ENCODE measurements around the gene KIF26B. TPM values are rescaled to one million over a fixed set of nuclear protein-coding genes. Genes with fewer than 3 reads are reported as not detected.

Gene KIF26B
- total RNA-seq, 3 donors from 2014 or later (not counting 1 experiment from before 2014, with no cell fraction given), result 0.16 to 0.96 (median 0.18) TPM

DNA sequence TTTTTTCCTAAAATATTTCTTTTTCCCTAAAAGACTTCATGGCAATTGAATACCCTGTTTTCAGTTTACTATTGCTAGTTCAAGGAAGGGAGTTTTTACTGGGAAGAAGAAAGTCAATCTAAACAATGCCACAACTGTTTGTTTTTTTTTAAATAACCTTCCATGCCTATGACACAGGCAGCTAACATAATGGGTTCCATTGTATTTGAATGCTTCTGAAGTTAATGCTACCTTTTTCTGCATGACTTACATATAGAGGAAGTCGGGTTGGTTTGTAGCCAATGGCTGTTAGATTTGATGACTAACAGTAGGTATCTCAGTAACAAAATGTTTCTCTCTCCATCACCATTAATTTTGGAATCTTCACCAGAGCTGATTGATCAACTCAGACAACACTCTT is 134.0 kb downstream of the KIF26B start:
- WGBS (ENCODE audit: insufficient coverage), result no CpG with 5 or more reads among the region's 1 CpG
- no peak for ATAC-seq
- intact Hi-C loops (cut with micrococcal nuclease), result no loop called here
- peaks cover 0 to 9% of the 10 kb centered on the region in 2 donors for H3K27me3 Mint-ChIP-seq (ENCODE audit: low read depth in 2 of 2)
- H3K4me1 ChIP-seq (ENCODE audit: control insufficient read depth, insufficient read depth, low read length), result no peaks in the 10 kb centered on the region
- H3K4me3 Mint-ChIP-seq, result no peak overlapping the region
- no peaks in the 10 kb centered on the region for H3K4me1 Mint-ChIP-seq
- DNase-seq, result no peak
- no peak overlapping the region for H3K27ac Mint-ChIP-seq
- no peaks in the 10 kb centered on the region for H3K27me3 ChIP-seq (ENCODE audit: control insufficient read depth, insufficient read depth, low read length)
- no peaks in the 10 kb centered on the region for H3K9me3 Mint-ChIP-seq
- no peak overlapping the region for H3K27ac ChIP-seq (ENCODE audit: low read length)
- TF ChIP-seq, protein P1, sequence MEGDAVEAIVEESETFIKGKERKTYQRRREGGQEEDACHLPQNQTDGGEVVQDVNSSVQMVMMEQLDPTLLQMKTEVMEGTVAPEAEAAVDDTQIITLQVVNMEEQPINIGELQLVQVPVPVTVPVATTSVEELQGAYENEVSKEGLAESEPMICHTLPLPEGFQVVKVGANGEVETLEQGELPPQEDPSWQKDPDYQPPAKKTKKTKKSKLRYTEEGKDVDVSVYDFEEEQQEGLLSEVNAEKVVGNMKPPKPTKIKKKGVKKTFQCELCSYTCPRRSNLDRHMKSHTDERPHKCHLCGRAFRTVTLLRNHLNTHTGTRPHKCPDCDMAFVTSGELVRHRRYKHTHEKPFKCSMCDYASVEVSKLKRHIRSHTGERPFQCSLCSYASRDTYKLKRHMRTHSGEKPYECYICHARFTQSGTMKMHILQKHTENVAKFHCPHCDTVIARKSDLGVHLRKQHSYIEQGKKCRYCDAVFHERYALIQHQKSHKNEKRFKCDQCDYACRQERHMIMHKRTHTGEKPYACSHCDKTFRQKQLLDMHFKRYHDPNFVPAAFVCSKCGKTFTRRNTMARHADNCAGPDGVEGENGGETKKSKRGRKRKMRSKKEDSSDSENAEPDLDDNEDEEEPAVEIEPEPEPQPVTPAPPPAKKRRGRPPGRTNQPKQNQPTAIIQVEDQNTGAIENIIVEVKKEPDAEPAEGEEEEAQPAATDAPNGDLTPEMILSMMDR (IDR thresholded peaks at IDR 0.05), result no peak
- H3K9me3 ChIP-seq (ENCODE audit: control insufficient read depth, insufficient read depth, low read length), result no peaks in the 10 kb centered on the region
- H3K36me3 Mint-ChIP-seq, result no peaks in the 10 kb centered on the region
- no peak overlapping the region for H3K4me3 ChIP-seq (ENCODE audit: low read length)
- no peaks in the 10 kb centered on the region for H3K36me3 ChIP-seq (ENCODE audit: control insufficient read depth, insufficient read depth, low read length)

DNA sequence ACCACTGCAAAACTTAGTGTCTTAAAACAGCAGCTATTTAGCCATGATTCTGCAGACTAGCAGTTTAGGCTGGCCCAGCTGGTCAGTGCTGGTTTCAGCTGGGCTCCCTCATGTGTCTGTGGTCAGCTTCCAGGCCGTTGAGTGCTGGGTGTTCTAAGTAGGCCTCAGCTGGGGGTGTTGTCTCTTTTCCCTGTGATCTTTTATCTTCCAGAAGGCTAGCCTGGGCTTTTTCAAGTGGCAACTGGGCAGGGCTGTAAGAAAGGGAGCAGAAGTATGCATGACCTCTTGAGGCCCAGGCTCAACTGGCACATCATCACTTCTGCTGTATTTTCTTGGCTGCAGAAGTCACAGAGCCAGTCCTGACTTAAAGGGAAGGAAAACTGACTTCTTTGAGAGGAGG is 136.1 kb downstream of the KIF26B start:
- H3K36me3 Mint-ChIP-seq, result no peaks in the 10 kb centered on the region
- no peaks in the 10 kb centered on the region for H3K4me1 Mint-ChIP-seq
- DNase-seq, result no peak
- Histone ChIP-seq H3K4me3 (ENCODE audit: low read length) (no peak overlapping the region), H3K27ac (ENCODE audit: low read length) (no peak overlapping the region), H3K4me1 (ENCODE audit: control insufficient read depth, insufficient read depth, low read length) (no peaks in the 10 kb centered on the region), H3K9me3 (ENCODE audit: control insufficient read depth, insufficient read depth, low read length) (no peaks in the 10 kb centered on the region), H3K36me3 (ENCODE audit: control insufficient read depth, insufficient read depth, low read length) (no peaks in the 10 kb centered on the region), H3K27me3 (ENCODE audit: control insufficient read depth, insufficient read depth, low read length) (no peaks in the 10 kb centered on the region)
- intact Hi-C loops (cut with micrococcal nuclease), result no loop called here
- 50% methylated on average over 1 of the region's 1 CpG for WGBS (ENCODE audit: insufficient coverage)
- no peak overlapping the region for H3K27ac Mint-ChIP-seq
- TF ChIP-seq, protein P1 (IDR thresholded peaks at IDR 0.05), result no peak
- no peaks in the 10 kb centered on the region for H3K9me3 Mint-ChIP-seq
- H3K4me3 Mint-ChIP-seq, result no peak overlapping the region
- H3K27me3 Mint-ChIP-seq (ENCODE audit: low read depth in 2 of 2), result peaks cover 0 to 9% of the 10 kb centered on the region in 2 donors
- no peak for ATAC-seq

DNA sequence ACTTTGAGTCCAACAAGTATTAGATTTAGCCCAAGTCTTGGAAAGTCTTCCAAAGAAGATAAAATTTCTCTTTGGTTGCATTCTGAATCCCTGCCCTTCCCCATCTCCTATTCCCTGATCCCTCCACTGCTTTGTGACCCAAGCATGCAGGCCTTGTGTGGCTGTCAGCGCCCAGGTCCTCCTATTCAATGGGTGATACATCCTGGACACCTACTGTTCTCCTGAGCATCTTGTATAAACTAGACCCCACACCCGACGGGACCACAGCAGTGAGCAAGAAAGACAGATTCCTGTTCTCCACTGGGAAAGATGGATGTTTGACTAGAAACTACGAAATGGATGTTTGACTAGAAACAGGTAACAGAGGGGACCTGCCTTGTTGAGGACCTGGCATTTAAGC is 136.6 kb downstream of the KIF26B start:
- H3K9me3 ChIP-seq (ENCODE audit: control insufficient read depth, insufficient read depth, low read length), result no peaks in the 10 kb centered on the region
- H3K4me1 ChIP-seq (ENCODE audit: control insufficient read depth, insufficient read depth, low read length), result no peaks in the 10 kb centered on the region
- no peak overlapping the region for H3K4me3 Mint-ChIP-seq
- no peaks in the 10 kb centered on the region for H3K4me1 Mint-ChIP-seq
- DNase-seq, result no peak
- H3K27me3 ChIP-seq (ENCODE audit: control insufficient read depth, insufficient read depth, low read length), result no peaks in the 10 kb centered on the region
- WGBS (ENCODE audit: insufficient coverage), result 55% methylated on average over 4 of the region's 4 CpGs
- TF ChIP-seq, protein P1 (IDR thresholded peaks at IDR 0.05), result no peak
- H3K27me3 Mint-ChIP-seq (ENCODE audit: low read depth in 2 of 2), result peaks cover 0 to 9% of the 10 kb centered on the region in 2 donors
- no peak overlapping the region for H3K27ac ChIP-seq (ENCODE audit: low read length)
- H3K4me3 ChIP-seq (ENCODE audit: low read length), result no peak overlapping the region
- H3K36me3 ChIP-seq (ENCODE audit: control insufficient read depth, insufficient read depth, low read length), result no peaks in the 10 kb centered on the region
- H3K9me3 Mint-ChIP-seq, result no peaks in the 10 kb centered on the region
- H3K27ac Mint-ChIP-seq, result no peak overlapping the region
- intact Hi-C loops (cut with micrococcal nuclease), result no loop called here
- ATAC-seq, result no peak
- no peaks in the 10 kb centered on the region for H3K36me3 Mint-ChIP-seq

DNA sequence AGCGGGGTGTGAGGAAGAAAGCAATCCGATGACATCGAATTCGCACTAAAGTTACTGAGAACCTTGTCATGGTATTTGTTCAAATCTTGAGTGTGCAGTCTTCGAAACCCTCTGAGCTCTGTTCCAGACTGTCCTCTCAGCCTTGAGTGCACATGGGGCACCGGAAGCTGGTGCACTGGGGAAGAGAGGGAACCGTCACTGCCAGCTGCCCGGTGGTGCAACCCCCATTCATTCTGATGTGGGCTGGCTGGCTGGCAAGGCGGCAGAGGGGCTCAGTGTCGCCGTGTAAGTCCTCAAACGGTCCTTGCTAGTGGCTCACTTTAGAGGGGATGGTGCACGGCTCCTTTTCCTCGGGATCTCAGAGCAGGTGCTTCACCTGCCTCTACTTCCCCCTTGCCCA is 137.4 kb downstream of the KIF26B start:
- H3K4me3 Mint-ChIP-seq, result no peak overlapping the region
- H3K36me3 ChIP-seq (ENCODE audit: control insufficient read depth, insufficient read depth, low read length), result no peaks in the 10 kb centered on the region
- H3K9me3 Mint-ChIP-seq, result no peaks in the 10 kb centered on the region
- H3K27ac Mint-ChIP-seq, result no peak overlapping the region
- no peak overlapping the region for H3K27ac ChIP-seq (ENCODE audit: low read length)
- peaks cover 0 to 9% of the 10 kb centered on the region in 2 donors for H3K27me3 Mint-ChIP-seq (ENCODE audit: low read depth in 2 of 2)
- TF ChIP-seq, protein P1 (IDR thresholded peaks at IDR 0.05), result no peak
- WGBS (ENCODE audit: insufficient coverage), result 90% methylated on average over 14 of the region's 14 CpGs
- H3K4me3 ChIP-seq (ENCODE audit: low read length), result no peak overlapping the region
- no peaks in the 10 kb centered on the region for H3K4me1 Mint-ChIP-seq
- intact Hi-C loops (cut with micrococcal nuclease), result no loop called here
- no peaks in the 10 kb centered on the region for H3K4me1 ChIP-seq (ENCODE audit: control insufficient read depth, insufficient read depth, low read length)
- no peaks in the 10 kb centered on the region for H3K36me3 Mint-ChIP-seq
- DNase-seq (no peak), ATAC-seq (no peak)
- H3K27me3 ChIP-seq (ENCODE audit: control insufficient read depth, insufficient read depth, low read length), result no peaks in the 10 kb centered on the region
- H3K9me3 ChIP-seq (ENCODE audit: control insufficient read depth, insufficient read depth, low read length), result no peaks in the 10 kb centered on the region
